ENCODE data around the gene NRDC. TPM values are rescaled to one million over a fixed set of nuclear protein-coding genes. Genes with fewer than 3 reads are reported as not detected.

NRDC gene
- total and polyA plus RNA-seq, 2 of the 8 experiments (the other 6 are each of a cell fraction or from before 2014, with no cell fraction given), result 70.2 to 182 TPM

GRCh38 chr1:51853360-51853759, 25.2 kb downstream of the NRDC start (continued):
- TF ChIP-seq CHD7 (IDR thresholded peaks at IDR 0.05; ENCODE audit: insufficient replicate concordance, low read length) (no peak), FOSL1 (IDR thresholded peaks at IDR 0.05; ENCODE audit: insufficient read depth, low read depth, low read length) (no peak), RNF2 (IDR thresholded peaks at IDR 0.05; ENCODE audit: borderline replicate concordance, low read depth, low read length, missing control alignments, poor library complexity, severe bottlenecking) (no peak), CEBPB (IDR thresholded peaks at IDR 0.05; ENCODE audit: low read depth, low read length) (no peak), MAX (IDR thresholded peaks at IDR 0.05) (no peak), NANOG (IDR thresholded peaks at IDR 0.05; ENCODE audit: insufficient read depth, low read depth, low read length, poor library complexity, severe bottlenecking) (no peak), SIN3A (conservative IDR thresholded peaks at IDR 0.05 in 1 of 2, IDR thresholded peaks at IDR 0.05 in 1 of 2; ENCODE audit: low read depth in 1 of 2, low read length in 2 of 2) (no peak), BACH1 (IDR thresholded peaks at IDR 0.05; ENCODE audit: low read length) (no peak), SIX5 (IDR thresholded peaks at IDR 0.05; ENCODE audit: low read depth, low read length) (no peak), TCF12 (IDR thresholded peaks at IDR 0.05; ENCODE audit: low read depth, low read length) (no peak)

All from H1 (cell line).